ENCODE data around the gene APMAP. TPM values are rescaled to one million over a fixed set of nuclear protein-coding genes. Genes with fewer than 3 reads are reported as not detected.
A peak's percentile ranks its signal among the peaks of the same experiment; 100 is the strongest.

APMAP gene
- total and polyA plus RNA-seq, 8 donors: 20.8 to 47.8 (median 28.4) TPM

- ATAC-seq (peak in 2 of 4 donors; percentile 36 to 41), DNase-seq (no peak), FAIRE-seq (no peak)
- H3K4me3 ChIP-seq: no peak overlapping the region
- WGBS, 2 donors: 92 to 98% methylated on average over 8 of the region's 8 CpGs
- H3K4me1 ChIP-seq: no peaks in the 10 kb centered on the region
- intact Hi-C loops (cut with DNase I): no loop called here
- no peaks in the 10 kb centered on the region for H3K27me3 ChIP-seq
- no peak overlapping the region for H3K27ac ChIP-seq
- no peaks in the 10 kb centered on the region for H3K9me3 ChIP-seq
- H3K36me3 ChIP-seq: peaks cover 0 to 54% (median 12%) of the 10 kb centered on the region in 3 donors
- TF ChIP-seq CTCF (IDR thresholded peaks at IDR 0.05): no peak
Observed at GRCh38 chr20:24970754-24971153, 21.8 kb downstream of the APMAP start.

- Histone ChIP-seq H3K27ac (no peak overlapping the region), H3K4me1 (no peaks in the 10 kb centered on the region), H3K4me3 (no peak overlapping the region), H3K36me3 (peaks cover 0 to 59% (median 12%) of the 10 kb centered on the region in 3 donors), H3K9me3 (no peaks in the 10 kb centered on the region), H3K27me3 (no peaks in the 10 kb centered on the region)
- TF ChIP-seq CTCF (IDR thresholded peaks at IDR 0.05): no peak
- WGBS, 2 donors: 91% methylated on average over 5 of the region's 5 CpGs
- FAIRE-seq (no peak), DNase-seq (no peak), ATAC-seq (no peak)
- intact Hi-C loops (cut with DNase I): no loop called here
Observed at GRCh38 chr20:24970030-24970553, 22.5 kb downstream of the APMAP start.

- FAIRE-seq: no peak
- DNase-seq: no peak
- no peaks in the 10 kb centered on the region for H3K9me3 ChIP-seq
- H3K4me3 ChIP-seq: no peak overlapping the region
- ATAC-seq: no peak
- H3K27ac ChIP-seq: no peak overlapping the region
- intact Hi-C loops (cut with DNase I): no loop called here
- 92 to 93% methylated on average over 19 of the region's 19 CpGs for WGBS, 2 donors
- TF ChIP-seq CTCF (IDR thresholded peaks at IDR 0.05): no peak
- H3K4me1 ChIP-seq: no peaks in the 10 kb centered on the region
- H3K36me3 ChIP-seq: peaks cover 0 to 60% (median 12%) of the 10 kb centered on the region in 3 donors
- no peaks in the 10 kb centered on the region for H3K27me3 ChIP-seq
Observed at GRCh38 chr20:24969186-24970029, 23.1 kb downstream of the APMAP start.

GRCh38 chr20:24968278-24968800 is 24.2 kb downstream of the APMAP start:
- 80 to 81% methylated on average over 5 of the region's 5 CpGs for WGBS, 2 donors

More at GRCh38 chr20:24968278-24968800, 24.2 kb downstream of the APMAP start:
- TF ChIP-seq CTCF (IDR thresholded peaks at IDR 0.05): no peak
- H3K9me3 ChIP-seq: no peaks in the 10 kb centered on the region
- no peaks in the 10 kb centered on the region for H3K27me3 ChIP-seq
- FAIRE-seq: no peak
- intact Hi-C loops (cut with DNase I): no loop called here
- ATAC-seq: no peak
- H3K36me3 ChIP-seq: peaks cover 0 to 71% (median 15%) of the 10 kb centered on the region in 3 donors
- H3K4me3 ChIP-seq: no peak overlapping the region
- DNase-seq: no peak
- no peak overlapping the region for H3K27ac ChIP-seq
- no peaks in the 10 kb centered on the region for H3K4me1 ChIP-seq

Data from pancreas (tissue), 10 donors.